Activated CD8-positive, alpha-beta memory T cell treated with anti-CD3 and anti-CD28 coated beads, Interleukin-2, amount 50 U/mL, for 24 hours (primary cell): Measurements from ENCODE around the gene C20orf96.
A peak's percentile ranks its signal among the peaks of the same experiment; 100 is the strongest.
"Not testable (repeated sequence)": the region's sequence is repeated elsewhere in the genome, so short reads cannot be mapped to it uniquely, and the experiment has no call there.

Source experiments
- DNase-seq: peaks from one replicate; pipeline ENCODE4 v3.0.0-alpha.2; 2020; ENCODE audit errors: extremely low read depth

Gene C20orf96

DNA sequence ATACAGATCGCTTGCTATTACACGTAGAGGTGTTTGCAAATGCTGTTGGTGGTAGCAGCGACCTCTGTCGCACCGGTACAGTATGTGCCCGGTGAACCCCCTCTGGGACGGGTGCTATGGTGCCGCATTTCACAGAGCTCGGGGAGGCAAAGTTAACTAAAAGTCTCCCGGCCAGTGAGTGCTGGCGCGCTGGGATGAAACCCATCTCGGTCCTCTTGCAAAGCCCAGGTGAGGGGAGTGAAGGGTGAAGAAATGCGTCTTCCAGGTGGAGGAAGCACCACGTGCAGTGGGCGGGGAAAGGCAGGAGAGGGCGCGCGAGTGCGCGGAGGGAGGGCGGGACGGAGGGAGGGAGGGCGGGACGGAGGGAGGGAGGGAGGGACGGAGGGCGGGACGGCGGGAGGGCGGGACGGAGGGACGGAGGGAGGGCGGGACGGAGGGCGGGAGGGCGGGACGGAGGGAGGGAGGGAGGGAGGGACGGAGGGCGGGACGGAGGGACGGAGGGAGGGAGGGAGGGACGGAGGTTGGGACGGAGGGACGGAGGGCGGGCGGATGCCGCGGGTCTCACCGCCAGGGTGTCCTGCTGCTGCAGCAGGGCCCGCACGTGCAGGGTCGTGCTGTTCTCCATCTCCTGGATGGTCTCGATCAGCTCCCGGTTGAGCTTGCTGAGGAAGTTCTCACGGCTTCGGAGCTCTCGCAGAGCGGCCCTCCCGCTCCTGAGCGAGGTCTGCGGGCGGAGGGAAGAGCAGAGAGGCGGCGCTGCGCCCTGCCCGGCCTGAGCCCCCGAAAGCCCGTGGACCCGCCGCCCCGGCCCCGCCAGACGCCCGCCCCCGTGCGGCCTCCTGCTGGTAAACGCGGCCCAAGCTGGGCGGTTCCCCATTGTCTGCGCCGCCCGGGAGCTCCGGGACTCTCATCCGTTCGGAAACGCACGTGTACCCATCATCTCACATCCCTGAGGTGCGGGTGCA lies 11.7 kb downstream of the C20orf96 start:
- no peak for DNase-seq

GRCh38 chr20:278181-278580 lies 12.4 kb downstream of the C20orf96 start:
- no peak for DNase-seq

- no peak for DNase-seq
Observed at GRCh38 chr20:277496-277781, 13.1 kb downstream of the C20orf96 start.

DNA sequence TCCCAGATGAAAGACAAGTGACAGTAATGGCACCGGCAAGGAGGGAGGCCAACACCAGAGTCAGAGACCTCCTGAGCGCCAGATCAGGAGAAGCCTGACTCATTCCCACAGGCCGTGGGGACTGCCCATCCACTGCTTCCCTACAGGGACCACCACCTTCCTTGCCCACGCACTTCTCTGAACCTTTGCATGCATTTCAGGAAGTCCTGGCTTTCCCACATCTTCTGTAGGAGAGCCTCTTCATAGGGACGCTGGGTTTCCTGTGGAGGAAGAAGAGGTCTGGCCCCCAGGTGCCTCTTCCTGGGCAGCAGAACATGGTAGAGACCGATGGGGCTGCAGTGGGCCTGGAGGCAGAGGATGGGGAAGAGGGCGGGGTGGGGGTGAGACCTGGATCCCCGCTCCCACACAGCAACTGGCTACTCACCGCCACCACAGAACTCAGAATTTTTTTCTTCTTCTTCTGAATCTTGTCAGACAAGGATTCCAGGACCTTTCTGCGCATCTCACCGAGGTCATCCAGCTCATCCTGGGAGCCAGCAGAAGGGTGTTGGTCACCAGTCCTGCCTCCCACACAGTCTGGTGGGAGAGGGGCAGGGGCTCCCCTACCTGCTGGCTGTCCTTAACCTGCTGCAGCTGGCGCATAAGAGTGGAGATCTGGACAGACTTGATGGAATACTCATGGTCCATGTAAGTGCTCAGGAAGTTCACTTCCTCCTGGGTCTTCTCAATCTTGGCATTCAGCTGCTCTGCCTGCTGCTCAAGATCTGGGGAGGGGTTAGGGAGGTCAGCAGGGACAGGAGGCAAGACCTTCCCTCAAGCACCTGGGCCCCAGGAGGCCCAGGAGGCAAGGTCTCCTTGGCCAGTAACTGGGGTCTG lies 13.7 kb downstream of the C20orf96 start:
- no peak for DNase-seq

DNA sequence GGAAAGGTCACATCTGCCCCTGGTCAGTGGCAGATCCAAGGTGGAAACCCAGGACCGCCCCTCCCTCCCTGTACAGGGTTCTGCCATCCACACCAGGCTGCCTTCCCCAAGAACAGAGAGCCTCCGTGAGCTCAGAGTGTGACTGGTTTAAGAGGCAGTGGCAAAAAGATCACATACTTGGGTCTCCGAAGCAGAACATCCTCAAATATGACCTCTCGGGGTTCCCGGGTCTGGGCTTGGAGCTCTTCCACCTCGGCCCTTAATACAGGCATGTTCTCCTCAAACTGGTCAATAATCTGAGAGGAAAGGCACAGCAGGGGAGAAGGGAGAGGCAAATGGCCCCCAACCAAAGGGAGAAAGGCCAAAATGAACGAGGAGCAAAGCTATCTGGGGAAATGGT lies 14.8 kb downstream of the C20orf96 start:
- no peak for DNase-seq

- DNase-seq: no peak
Observed at GRCh38 chr20:273884-274283, 16.7 kb downstream of the C20orf96 start.

GRCh38 chr20:272718-273117 lies 17.8 kb downstream of the C20orf96 start:
- no peak for DNase-seq

GRCh38 chr20:271528-271927 lies 19.0 kb downstream of the C20orf96 start:
- no peak for DNase-seq

DNA sequence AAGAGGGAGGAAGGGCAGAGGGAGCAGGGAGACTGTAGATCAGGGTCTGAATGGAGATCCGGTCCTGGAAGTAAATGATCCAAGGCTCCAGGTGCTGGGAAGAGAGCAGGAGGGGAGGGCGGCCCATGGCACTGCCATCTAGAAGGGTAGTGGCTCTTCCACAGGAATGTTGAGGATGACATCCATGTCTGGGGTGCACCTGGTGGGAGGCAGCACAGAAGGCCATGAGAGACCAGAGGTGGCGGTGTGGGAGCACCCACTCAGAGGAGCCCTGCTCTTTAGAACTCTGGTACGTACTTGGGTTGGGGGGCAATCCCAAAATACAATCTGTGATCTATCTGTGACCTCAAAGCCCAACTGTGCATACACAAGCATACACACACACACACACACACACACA lies 19.5 kb downstream of the C20orf96 start:
- DNase-seq: no peak

DNA sequence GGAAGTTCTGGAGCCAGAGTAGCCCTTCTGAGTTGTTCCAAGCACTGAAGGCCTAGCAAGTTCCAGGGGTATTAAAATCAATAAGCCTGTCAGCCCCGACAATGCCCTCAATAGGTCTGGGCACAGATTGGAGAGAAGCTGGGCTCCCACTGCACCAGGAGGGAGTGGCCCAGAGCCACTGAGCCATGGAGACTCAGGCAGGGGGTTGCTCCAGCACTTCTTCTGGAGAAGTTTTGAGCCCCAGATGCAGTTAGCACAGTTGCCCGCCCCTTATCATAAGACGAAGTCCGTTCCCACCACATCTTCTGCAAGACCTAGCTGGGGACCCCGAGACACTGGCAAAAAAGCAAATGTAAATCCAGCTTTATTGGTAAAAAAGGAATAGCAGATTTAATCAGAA lies 20.0 kb downstream of the C20orf96 start:
- DNase-seq: no peak

GRCh38 chr20:266596-267562 lies 23.7 kb downstream of the C20orf96 start:
- DNase-seq: peak; percentile 81

DNA sequence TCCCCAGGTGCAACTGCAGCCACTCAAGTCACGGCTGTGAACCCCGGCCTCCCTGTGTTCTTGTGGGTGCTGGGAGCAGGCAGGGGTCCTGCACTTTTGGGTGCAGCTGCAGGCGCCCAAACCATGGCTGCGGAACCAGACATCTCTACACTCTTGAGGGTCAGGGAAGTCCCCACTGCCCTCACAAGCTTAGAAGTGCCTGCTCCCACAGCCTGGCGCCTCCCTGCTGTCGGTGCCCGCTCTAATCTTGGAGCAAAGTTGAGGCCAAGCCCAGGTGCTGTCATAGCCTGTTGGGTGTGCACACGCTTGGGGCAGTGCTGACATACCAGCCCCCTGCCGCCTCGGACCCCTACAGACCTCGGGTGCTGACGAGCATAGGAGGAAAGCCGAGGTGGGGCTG lies 26.8 kb downstream of the C20orf96 start:
- no peak for DNase-seq

- no peak for DNase-seq
Observed at GRCh38 chr20:259981-260380, 30.6 kb downstream of the C20orf96 start.

DNA sequence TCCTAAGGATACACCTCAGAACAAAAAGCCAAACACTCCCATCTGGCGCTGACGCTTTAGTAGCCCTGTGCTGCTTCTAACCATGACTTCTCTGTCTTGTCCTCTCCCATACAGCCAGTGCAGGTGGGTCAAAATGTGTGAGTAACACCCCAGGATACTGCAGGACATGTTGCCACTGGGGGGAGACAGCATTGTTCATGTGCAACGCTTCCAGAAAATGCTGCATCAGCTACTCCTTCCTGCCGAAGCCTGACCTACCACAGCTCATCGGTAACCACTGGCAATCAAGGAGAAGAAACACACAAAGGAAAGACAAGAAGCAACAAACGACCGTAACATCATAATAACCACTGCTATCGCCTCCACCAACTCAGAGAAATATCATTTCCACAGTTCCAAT lies 31.6 kb downstream of the C20orf96 start:
- no peak for DNase-seq

DNA sequence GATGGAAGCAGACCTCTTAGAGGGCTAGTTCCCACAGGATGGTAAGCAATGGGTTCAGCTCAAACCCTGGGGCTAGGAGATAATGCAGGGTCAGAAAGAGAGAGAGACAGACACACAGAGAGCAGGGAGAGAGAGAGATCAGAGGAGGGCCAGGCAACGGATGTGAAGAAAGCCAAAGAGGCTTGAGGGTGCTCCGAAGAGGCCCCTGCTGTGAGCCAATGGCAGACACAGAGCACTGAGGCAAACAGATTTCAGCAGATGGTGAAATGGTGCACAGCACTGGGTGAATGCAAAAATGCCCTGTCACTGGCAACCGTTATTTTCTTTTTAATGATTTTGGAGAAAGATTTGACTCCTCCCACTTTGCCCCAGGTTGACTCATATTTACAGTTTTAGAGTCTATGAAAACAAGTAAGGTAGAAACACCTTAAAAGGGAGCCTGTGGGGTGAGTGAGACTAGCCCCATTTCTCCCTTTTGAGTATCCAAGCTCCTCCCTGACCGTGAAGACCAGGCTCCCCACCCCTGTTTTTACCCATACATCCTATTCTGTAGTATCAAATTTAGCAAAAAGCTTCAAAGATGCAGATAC lies 32.2 kb downstream of the C20orf96 start:
- no peak for DNase-seq

GRCh38 chr20:257419-257818 lies 33.1 kb downstream of the C20orf96 start, which contains the start of gene DEFB132:
DEFB132 (plus strand) TSS chr20:257724; CDS start chr20:257779, 55 bp downstream.
- DNase-seq: no peak

DNA sequence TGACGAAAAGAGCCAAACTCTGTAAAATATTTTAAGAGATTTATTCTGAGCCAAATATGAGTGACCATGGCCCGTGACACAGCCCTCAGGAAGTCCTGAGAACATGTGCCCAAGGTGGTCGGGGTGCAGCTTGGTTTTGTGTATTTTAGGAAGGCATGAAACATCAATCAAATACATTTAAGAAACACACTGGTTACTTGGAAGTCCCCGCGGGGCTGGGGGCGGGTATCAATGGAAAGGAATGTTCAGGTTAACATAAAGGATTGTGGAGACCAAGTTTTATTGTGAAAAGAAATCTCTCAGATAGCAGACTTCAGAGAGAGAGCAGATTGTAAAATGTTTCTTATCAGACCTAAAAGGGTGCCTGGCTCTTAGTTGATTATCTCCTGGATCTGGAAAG lies 37.1 kb downstream of the C20orf96 start:
- not testable (repeated sequence) for DNase-seq

- DNase-seq: no peak
Observed at GRCh38 chr20:252801-253200, 37.7 kb downstream of the C20orf96 start.

- DNase-seq: no peak
Observed at GRCh38 chr20:251354-251753, 39.2 kb downstream of the C20orf96 start.

DNA sequence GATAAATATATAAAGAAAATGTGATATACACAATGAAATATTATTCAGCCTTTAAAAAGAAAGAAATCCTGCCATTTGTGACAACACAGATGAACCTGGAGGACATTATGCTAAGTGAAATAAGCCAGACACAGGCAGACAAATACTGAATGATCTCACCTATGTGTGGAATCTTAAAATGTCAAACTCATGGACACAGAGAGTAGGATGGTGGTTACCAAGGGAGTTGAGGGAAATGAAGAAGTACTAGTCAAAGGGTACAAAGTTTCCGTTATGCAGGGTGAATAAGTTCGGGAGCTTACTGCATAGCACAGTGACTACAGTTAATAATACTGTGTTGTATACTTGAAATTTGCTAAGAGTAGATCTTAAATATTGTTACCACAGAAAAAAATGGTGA lies 47.6 kb downstream of the C20orf96 start:
- no peak for DNase-seq

GRCh38 chr20:237929-238328 lies 52.6 kb downstream of the C20orf96 start:
- no peak for DNase-seq
